Measurements from ENCODE around the gene RPAIN.

Gene RPAIN

GRCh38 chr17:5438716-5439445 is 18.9 kb downstream of the RPAIN start, which contains the start of gene C1QBP:
Gene C1QBP, minus strand, starts transcription at chr17:5439155. Its CDS starts 82 bp downstream, at chr17:5439073.
- no peak for TF ChIP-seq PKNOX1 (IDR thresholded peaks at IDR 0.05)
- 0 out of 2 replicates have a peak, but pooled peaks have one; percentile 17 for TF ChIP-seq ELF4 (IDR thresholded peaks at IDR 0.05)
- CTCF ChIA-PET = interaction anchor here (0.6 to 1.5 kb wide), 14 partner anchors 8 to 1179 kb away, joined by 3 to 10 read pairs (median 3); partner anchors contain the start of genes DERL2, MIS12 and NUP88
- POLR2A ChIA-PET = interaction anchor here (0.8 to 1.9 kb wide), 13 partner anchors 8 to 153 kb away, joined by 3 to 10 read pairs (median 3); partner anchors contain the start of genes DERL2, DHX33, MIS12 and NUP88
- peak; percentile 94 for DNase-seq (ENCODE audit: extremely low spot score)

- TF ChIP-seq FOXK2 (IDR thresholded peaks at IDR 0.05) (no peak), ELF4 (IDR thresholded peaks at IDR 0.05) (no peak), BHLHE40 (IDR thresholded peaks at IDR 0.05; ENCODE audit: borderline replicate concordance) (no peak), FOXA1 (IDR thresholded peaks at IDR 0.05) (no peak), NFRKB (IDR thresholded peaks at IDR 0.05) (no peak), CTBP1 (IDR thresholded peaks at IDR 0.05; ENCODE audit: borderline replicate concordance) (no peak), TARDBP (IDR thresholded peaks at IDR 0.05) (no peak), ZNF384 (IDR thresholded peaks at IDR 0.05) (no peak), HDGF (IDR thresholded peaks at IDR 0.05; ENCODE audit: borderline replicate concordance) (no peak), PKNOX1 (IDR thresholded peaks at IDR 0.05) (no peak), L3MBTL2 (conservative IDR thresholded peaks at IDR 0.05) (no peak), ARNT (IDR thresholded peaks at IDR 0.05) (no peak), SUZ12 (IDR thresholded peaks at IDR 0.05) (no peak), FOXM1 (IDR thresholded peaks at IDR 0.05; ENCODE audit: borderline replicate concordance) (no peak), LEF1 (IDR thresholded peaks at IDR 0.05; ENCODE audit: borderline replicate concordance) (no peak)
- CTCF ChIA-PET = interaction anchor here (0.6 to 1.5 kb wide), 15 partner anchors 8 to 1178 kb away, joined by 3 to 10 read pairs (median 3); partner anchors contain the start of genes DERL2, MIS12 and NUP88
Observed at GRCh38 chr17:5439446-5439764, 19.4 kb downstream of the RPAIN start.

GRCh38 chr17:5443728-5444127 is 23.7 kb downstream of the RPAIN start:
- POLR2A ChIA-PET = no interaction called here
- CTCF ChIA-PET = no interaction called here
- DNase-seq (ENCODE audit: extremely low spot score) = no peak
- TF ChIP-seq SUZ12 (IDR thresholded peaks at IDR 0.05) (no peak), TARDBP (IDR thresholded peaks at IDR 0.05) (no peak), FOXK2 (IDR thresholded peaks at IDR 0.05) (no peak), ELF4 (IDR thresholded peaks at IDR 0.05) (no peak), ARNT (IDR thresholded peaks at IDR 0.05) (no peak), HDGF (IDR thresholded peaks at IDR 0.05; ENCODE audit: borderline replicate concordance) (no peak), L3MBTL2 (conservative IDR thresholded peaks at IDR 0.05) (no peak), LEF1 (IDR thresholded peaks at IDR 0.05; ENCODE audit: borderline replicate concordance) (no peak), PKNOX1 (IDR thresholded peaks at IDR 0.05) (no peak), ZNF384 (IDR thresholded peaks at IDR 0.05) (no peak), FOXA1 (IDR thresholded peaks at IDR 0.05) (no peak), BHLHE40 (IDR thresholded peaks at IDR 0.05; ENCODE audit: borderline replicate concordance) (no peak), SP1 (IDR thresholded peaks at IDR 0.05) (no peak), FOXM1 (IDR thresholded peaks at IDR 0.05; ENCODE audit: borderline replicate concordance) (no peak), CTBP1 (IDR thresholded peaks at IDR 0.05; ENCODE audit: borderline replicate concordance) (no peak), NFRKB (IDR thresholded peaks at IDR 0.05) (no peak)

More at GRCh38 chr17:5439446-5439764, 19.4 kb downstream of the RPAIN start:
- POLR2A ChIA-PET = interaction anchor here (0.8 to 1.9 kb wide), 13 partner anchors 9 to 154 kb away, joined by 3 to 10 read pairs (median 3); partner anchors contain the start of genes DERL2, DHX33, MIS12 and NUP88
- no peak for DNase-seq (ENCODE audit: extremely low spot score)

GRCh38 chr17:5444209-5444608 is 24.2 kb downstream of the RPAIN start:
- DNase-seq (ENCODE audit: extremely low spot score) = no peak
- TF ChIP-seq FOXA1 (IDR thresholded peaks at IDR 0.05) = no peak
- POLR2A ChIA-PET = no interaction called here
- CTCF ChIA-PET = no interaction called here

GRCh38 chr17:5446786-5447185 is 26.8 kb downstream of the RPAIN start:
- no peak for DNase-seq (ENCODE audit: extremely low spot score)
- ChIA-PET POLR2A (no interaction called here), CTCF (no interaction called here)
- TF ChIP-seq ARNT (IDR thresholded peaks at IDR 0.05) = no peak
- TF ChIP-seq HDGF (IDR thresholded peaks at IDR 0.05; ENCODE audit: borderline replicate concordance) = no peak
- no peak for TF ChIP-seq FOXA1 (IDR thresholded peaks at IDR 0.05)
- TF ChIP-seq PKNOX1 (IDR thresholded peaks at IDR 0.05) = no peak
- TF ChIP-seq BHLHE40 (IDR thresholded peaks at IDR 0.05; ENCODE audit: borderline replicate concordance) = no peak
- TF ChIP-seq LEF1 (IDR thresholded peaks at IDR 0.05; ENCODE audit: borderline replicate concordance) = no peak
